GM13976 (cell line): ENCODE data around the gene SUPT20HL1.
"Not testable (repeated sequence)": the region's sequence is repeated elsewhere in the genome, so short reads cannot be mapped to it uniquely, and the experiment has no call there.

ENCODE experiments used
- DNase-seq: peaks from one replicate; pipeline ENCODE4 v3.0.0; 2012; ENCODE audit warnings: low spot score
- in situ Hi-C: fragments of 300-500 bp; cut with MboI; formaldehyde crosslinking; loops from one replicate; pipeline ENCODE4 v1.12.0; 2022; ENCODE audit warnings: low sequenced_read_pairs, mixed read lengths, inconsistent platforms; ENCODE audit not compliant: unreplicated experiment
- TF ChIP-seq, protein P1 (sequence below): IDR thresholded peaks from 2 replicates; pipeline ENCODE4 v1.5.1; 2012; ENCODE audit warnings: borderline replicate concordance, mild to moderate bottlenecking; ENCODE audit not compliant: insufficient read depth; ENCODE audit errors: extremely low read depth, missing control alignments, control extremely low read depth

Gene SUPT20HL1

DNA sequence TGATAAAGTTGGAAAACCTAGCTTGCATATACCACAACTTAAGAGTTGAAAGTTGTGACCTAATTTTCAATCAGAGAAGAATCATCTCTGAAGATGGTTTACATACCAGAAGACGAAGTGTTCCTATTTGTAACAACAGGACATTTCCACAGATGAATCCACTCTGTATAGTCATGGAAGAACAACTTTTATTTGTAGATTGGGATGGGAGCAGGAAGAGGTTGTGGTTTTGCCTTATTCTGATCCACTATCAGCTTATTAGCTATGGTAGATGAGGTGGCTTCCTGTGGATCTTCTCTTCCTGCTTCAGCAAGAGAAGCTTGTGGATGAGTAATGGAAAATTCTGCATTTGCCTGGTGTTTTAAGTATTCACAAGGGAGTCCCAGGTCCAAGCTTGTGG, 18.6 kb upstream of the SUPT20HL1 start:
- in situ Hi-C loops: no loop called here
- DNase-seq: no peak
- TF ChIP-seq, protein P1, sequence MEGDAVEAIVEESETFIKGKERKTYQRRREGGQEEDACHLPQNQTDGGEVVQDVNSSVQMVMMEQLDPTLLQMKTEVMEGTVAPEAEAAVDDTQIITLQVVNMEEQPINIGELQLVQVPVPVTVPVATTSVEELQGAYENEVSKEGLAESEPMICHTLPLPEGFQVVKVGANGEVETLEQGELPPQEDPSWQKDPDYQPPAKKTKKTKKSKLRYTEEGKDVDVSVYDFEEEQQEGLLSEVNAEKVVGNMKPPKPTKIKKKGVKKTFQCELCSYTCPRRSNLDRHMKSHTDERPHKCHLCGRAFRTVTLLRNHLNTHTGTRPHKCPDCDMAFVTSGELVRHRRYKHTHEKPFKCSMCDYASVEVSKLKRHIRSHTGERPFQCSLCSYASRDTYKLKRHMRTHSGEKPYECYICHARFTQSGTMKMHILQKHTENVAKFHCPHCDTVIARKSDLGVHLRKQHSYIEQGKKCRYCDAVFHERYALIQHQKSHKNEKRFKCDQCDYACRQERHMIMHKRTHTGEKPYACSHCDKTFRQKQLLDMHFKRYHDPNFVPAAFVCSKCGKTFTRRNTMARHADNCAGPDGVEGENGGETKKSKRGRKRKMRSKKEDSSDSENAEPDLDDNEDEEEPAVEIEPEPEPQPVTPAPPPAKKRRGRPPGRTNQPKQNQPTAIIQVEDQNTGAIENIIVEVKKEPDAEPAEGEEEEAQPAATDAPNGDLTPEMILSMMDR: no peak

DNA sequence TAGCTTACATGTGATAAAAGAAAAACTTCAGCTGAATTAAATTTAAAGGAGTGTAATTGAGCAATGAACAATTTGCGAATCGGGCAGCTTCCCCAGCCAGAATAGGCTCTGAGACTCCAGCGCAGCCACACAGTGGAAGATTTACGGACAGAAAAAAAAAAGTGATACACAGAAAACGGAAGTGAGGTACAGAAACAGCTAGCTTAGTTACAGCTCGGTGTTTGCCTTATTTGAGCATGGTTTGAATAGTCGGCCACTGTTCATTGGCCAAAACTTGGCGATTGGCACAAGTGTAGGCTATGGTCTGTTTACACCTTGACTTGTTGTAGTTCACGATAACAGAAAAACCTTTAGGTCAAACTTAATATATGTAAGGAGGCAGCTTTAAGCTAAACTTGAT, 16.7 kb upstream of the SUPT20HL1 start:
- TF ChIP-seq, protein P1: no peak
- in situ Hi-C loops: no loop called here
- DNase-seq: no peak

DNA sequence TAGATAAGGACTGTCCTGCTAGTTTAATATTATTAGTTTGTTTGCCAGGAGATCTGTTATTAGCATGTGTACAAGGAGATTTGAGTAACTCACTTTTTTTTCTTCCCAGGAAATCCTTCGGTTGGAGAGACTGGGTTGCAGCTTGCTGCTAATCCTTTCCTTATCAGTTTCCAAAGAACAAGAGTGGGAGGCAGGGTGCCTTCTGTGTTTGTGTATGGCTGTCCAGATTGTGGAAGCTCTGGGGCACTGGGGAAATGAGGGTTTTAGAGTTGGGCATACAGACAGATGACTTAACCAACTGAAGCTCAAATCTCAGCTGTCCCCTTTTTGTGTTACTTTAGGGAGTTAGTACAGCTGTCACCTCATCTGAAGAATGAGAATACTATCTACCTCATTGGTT, 12.6 kb upstream of the SUPT20HL1 start:
- DNase-seq: no peak
- in situ Hi-C loops: no loop called here
- TF ChIP-seq, protein P1: no peak

DNA sequence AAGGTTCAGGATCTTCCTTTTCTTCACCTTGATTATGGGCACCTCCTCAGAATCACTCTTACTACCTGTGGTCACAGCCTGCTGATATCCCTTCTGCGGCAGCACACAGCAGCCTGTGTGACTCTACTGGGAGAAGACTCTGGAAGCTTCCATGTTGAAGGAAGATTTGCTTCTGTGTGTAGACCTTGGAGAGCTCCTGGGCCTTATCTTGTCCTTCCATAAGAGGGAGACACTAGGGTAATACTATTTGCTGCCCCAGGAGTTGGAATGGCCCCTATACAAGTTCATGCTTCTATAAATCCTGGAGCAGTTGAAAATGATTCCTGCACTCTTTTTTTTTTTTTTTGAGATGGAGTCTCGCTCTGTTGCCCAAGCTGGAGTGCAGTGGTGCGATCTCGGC, 10.2 kb upstream of the SUPT20HL1 start:
- in situ Hi-C loops: no loop called here
- TF ChIP-seq, protein P1: no peak
- no peak for DNase-seq

DNA sequence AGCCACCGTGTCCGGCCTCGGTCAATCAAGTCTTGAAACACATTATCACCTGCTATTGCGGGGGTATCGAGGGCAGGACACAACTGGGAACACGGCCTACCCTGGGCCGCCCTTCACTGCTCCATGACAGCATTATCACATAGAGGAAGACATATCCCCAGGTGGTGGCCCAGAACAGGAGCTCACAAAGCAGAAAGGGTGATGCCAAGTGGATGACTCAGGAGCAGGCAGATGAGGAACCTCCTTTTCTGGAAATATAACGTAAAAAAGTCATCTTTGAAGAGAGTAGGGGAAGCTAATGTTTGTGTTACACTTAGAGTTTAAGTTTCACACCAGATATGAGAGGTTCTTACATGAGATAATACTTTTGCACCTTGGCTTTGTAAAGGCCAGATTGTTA, 5.3 kb upstream of the SUPT20HL1 start:
- in situ Hi-C loops: no loop called here
- TF ChIP-seq, protein P1: no peak
- DNase-seq: no peak

DNA sequence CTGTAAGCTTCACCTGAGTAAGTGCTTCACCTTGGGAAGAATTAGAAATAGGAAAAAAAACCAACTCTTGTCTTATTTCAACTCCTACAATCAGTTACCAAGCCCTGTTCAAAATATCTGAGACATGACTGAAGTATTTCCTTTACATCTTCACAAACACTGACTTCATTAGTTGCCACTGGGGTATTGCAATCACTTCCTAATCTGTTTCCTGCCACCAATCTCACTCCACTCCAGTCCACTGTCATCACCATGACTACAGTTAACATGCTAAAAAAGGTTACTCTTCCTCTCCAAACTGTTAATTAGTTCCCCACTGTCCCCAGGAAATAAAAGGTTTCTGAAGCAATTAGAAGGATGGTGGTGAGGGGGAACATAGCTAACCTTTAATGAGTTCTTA, 3.3 kb upstream of the SUPT20HL1 start:
- in situ Hi-C loops: no loop called here
- DNase-seq: no peak

DNA sequence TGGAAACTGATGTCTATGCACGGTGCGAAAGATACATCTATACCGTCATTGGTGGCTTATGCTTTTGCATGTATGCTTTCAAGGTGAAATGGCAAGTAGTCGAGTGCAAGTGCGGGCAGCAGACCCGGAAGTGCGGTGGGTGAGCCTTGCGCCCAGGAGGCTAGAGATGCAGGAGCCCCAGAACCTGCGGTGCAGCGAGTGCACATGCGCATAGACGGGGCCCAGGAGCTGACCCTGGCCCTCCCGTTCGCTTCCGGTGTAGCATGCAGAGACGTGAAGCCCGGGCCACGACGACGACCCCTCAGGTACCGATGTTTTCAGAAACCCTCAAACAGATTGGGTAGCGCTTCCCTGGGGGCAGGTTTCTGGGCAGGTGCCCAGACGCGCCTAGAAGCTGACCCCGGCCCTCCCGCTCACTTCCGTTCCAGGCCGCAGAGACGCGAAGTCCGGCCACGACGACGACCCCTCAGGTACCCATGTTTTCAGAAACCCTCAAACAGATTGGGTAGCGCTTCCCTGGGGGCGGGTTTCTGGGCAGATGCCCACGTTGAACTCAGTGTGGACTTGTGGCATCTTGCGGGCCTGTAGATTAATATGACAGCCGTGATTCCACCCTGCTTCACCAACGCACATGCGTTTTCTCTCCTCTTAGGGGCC, 1.8 kb downstream of the SUPT20HL1 start:
- not testable (repeated sequence) for DNase-seq

More for the DNA sequence above, 3.3 kb upstream of the SUPT20HL1 start:
- TF ChIP-seq, protein P1: no peak

DNA sequence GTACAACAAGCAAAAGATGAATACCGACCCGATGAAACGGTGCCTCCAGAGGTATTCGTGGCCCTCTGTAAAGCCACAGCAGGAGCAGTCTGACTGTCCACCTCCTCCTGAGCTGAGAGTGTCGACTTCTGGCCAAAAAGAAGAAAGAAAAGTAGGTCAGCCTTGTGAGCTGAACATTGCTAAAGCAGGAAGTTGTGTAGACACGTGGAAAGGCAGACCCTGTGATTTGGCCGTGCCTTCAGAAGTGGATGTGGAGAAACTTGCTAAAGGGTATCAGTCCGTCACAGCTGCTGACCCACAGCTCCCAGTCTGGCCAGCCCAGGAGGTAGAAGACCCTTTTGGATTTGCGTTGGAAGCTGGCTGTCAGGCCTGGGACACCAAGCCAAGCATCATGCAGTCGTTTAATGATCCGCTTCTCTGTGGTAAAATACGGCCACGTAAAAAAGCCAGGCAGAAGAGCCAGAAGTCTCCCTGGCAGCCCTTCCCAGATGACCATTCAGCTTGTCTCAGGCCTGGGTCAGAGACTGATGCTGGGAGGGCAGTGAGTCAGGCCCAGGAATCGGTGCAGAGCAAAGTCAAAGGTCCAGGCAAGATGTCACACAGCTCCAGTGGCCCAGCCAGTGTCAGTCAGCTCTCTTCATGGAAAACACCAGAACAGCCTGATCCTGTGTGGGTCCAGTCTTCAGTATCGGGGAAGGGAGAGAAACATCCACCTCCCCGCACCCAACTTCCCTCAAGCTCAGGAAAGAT, 3.2 kb downstream of the SUPT20HL1 start:
- in situ Hi-C loops: not testable (repeated sequence)

More for the DNA sequence above, 1.8 kb downstream of the SUPT20HL1 start:
- in situ Hi-C loops: not testable (repeated sequence)

More for the DNA sequence above, 3.2 kb downstream of the SUPT20HL1 start:
- DNase-seq: not testable (repeated sequence)
